ENCODE results near the gene HS1BP3. TPM values are rescaled to one million over a fixed set of nuclear protein-coding genes. Genes with fewer than 3 reads are reported as not detected.

HS1BP3 gene
- total RNA-seq, 4 donors from 2014 or later = 23.3 to 38.2 (median 34.2) TPM

DNA sequence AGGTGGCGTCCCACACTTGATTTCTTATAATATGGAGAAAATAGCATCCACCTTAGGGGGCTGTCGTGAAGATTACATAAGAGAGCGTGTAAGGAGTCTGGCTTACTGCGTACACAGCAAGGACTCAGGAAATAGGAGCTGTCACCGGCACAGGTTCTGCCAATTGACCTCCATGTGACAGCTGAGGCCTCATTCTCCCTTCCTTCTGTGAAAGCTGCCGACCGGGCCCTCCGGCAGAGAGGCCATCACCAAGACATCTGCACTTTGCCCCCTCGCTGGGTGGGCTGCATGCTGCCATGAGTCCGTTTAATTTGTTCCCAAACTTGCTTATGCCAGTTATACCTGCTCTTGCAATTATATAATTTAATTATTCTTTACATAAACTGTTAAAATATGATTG is 27.7 kb downstream of the HS1BP3 start:
- peaks cover 48% of the 10 kb centered on the region for H3K36me3 ChIP-seq

DNA sequence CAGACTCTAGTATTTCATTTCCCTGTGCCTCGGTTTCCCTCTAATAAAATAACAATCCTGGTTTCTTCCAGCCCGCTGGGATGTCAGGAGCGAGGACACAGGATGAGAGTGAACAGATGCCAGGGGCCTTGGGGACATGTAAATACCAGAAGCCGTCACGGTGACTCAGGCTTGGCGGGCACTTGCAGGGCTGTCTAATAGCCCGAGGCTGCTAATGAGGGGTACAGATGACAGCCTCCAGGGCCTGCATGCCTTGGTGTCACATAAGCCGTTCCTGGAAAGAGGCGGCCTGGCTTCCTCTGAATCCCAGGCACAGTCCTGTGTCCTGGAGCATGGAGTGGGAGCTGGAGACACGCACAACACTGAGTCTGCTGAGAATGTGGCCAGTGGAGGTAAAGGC is 28.2 kb downstream of the HS1BP3 start:
- H3K4me1 ChIP-seq = peaks cover 43% of the 10 kb centered on the region
- no peak overlapping the region for H3K4me3 ChIP-seq
- H3K36me3 ChIP-seq = peaks cover 48% of the 10 kb centered on the region
- WGBS = 82% methylated on average over 9 of the region's 10 CpGs
- DNase-seq (ENCODE audit: low spot score in 2 of 2) = peak; percentile 60 to 76
- TF ChIP-seq POLR2AphosphoS5 (IDR thresholded peaks at IDR 0.05) (no peak), POLR2A (IDR thresholded peaks at IDR 0.05) (no peak), EP300 (IDR thresholded peaks at IDR 0.05) (no peak)
- TF ChIP-seq, protein P1, sequence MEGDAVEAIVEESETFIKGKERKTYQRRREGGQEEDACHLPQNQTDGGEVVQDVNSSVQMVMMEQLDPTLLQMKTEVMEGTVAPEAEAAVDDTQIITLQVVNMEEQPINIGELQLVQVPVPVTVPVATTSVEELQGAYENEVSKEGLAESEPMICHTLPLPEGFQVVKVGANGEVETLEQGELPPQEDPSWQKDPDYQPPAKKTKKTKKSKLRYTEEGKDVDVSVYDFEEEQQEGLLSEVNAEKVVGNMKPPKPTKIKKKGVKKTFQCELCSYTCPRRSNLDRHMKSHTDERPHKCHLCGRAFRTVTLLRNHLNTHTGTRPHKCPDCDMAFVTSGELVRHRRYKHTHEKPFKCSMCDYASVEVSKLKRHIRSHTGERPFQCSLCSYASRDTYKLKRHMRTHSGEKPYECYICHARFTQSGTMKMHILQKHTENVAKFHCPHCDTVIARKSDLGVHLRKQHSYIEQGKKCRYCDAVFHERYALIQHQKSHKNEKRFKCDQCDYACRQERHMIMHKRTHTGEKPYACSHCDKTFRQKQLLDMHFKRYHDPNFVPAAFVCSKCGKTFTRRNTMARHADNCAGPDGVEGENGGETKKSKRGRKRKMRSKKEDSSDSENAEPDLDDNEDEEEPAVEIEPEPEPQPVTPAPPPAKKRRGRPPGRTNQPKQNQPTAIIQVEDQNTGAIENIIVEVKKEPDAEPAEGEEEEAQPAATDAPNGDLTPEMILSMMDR (IDR thresholded peaks at IDR 0.05) = no peak
- H3K27me3 ChIP-seq = no peaks in the 10 kb centered on the region
- no peak overlapping the region for H3K27ac ChIP-seq
- H3K9me3 ChIP-seq = no peaks in the 10 kb centered on the region

More for the DNA sequence above, 27.7 kb downstream of the HS1BP3 start:
- Histone ChIP-seq H3K4me3 (no peak overlapping the region), H3K9me3 (no peaks in the 10 kb centered on the region), H3K4me1 (peaks cover 38% of the 10 kb centered on the region), H3K27me3 (no peaks in the 10 kb centered on the region), H3K27ac (no peak overlapping the region)
- peak; percentile 40 to 43 for DNase-seq (ENCODE audit: low spot score in 2 of 2)
- WGBS = 91% methylated on average over 10 of the region's 10 CpGs
- TF ChIP-seq, protein P1 (IDR thresholded peaks at IDR 0.05) = no peak
- TF ChIP-seq POLR2A (IDR thresholded peaks at IDR 0.05) (no peak), POLR2AphosphoS5 (IDR thresholded peaks at IDR 0.05) (no peak), EP300 (IDR thresholded peaks at IDR 0.05) (no peak)

DNA sequence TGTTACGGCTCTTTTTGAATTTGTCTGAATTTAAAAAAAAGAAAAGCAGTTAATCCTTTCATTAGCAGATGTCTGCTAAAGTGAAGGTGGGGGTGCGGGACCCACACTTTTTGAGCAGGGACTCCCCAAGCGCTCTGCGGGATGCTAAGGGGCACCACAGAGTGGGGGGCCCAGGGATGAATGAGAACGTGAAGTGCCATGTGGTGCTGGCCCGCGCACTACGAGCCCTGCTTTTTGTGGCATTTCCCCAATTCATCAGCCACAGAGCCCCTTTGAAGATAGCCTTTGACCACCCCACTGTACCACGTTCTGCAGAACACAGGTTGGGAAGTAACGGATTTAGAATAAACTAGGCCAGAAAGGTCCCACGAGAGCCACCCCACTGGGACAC is 28.6 kb downstream of the HS1BP3 start:
- H3K9me3 ChIP-seq = no peaks in the 10 kb centered on the region
- peaks cover 48% of the 10 kb centered on the region for H3K36me3 ChIP-seq
- peak in 1 of 2 donors; percentile 69 for DNase-seq (ENCODE audit: low spot score in 2 of 2)
- no peak overlapping the region for H3K27ac ChIP-seq
- peaks cover 48% of the 10 kb centered on the region for H3K4me1 ChIP-seq
- H3K27me3 ChIP-seq = no peaks in the 10 kb centered on the region
- TF ChIP-seq POLR2A (IDR thresholded peaks at IDR 0.05) (no peak), EP300 (IDR thresholded peaks at IDR 0.05) (no peak), POLR2AphosphoS5 (IDR thresholded peaks at IDR 0.05) (no peak)
- TF ChIP-seq, protein P1 (IDR thresholded peaks at IDR 0.05) = no peak
- no peak overlapping the region for H3K4me3 ChIP-seq
- WGBS = 91% methylated on average over 11 of the region's 11 CpGs

GRCh38 chr2:20621366-20622295 is 29.3 kb downstream of the HS1BP3 start:
- H3K27ac ChIP-seq = no peak overlapping the region
- no peaks in the 10 kb centered on the region for H3K9me3 ChIP-seq
- peaks cover 54% of the 10 kb centered on the region for H3K4me1 ChIP-seq
- H3K27me3 ChIP-seq = no peaks in the 10 kb centered on the region
- 73% methylated on average over 11 of the region's 12 CpGs for WGBS
- H3K36me3 ChIP-seq = peaks cover 48% of the 10 kb centered on the region
- peak; percentile 47 to 61 for DNase-seq (ENCODE audit: low spot score in 2 of 2)
- TF ChIP-seq, protein P1 (IDR thresholded peaks at IDR 0.05) = no peak
- no peak for TF ChIP-seq POLR2AphosphoS5 (IDR thresholded peaks at IDR 0.05)
- no peak for TF ChIP-seq POLR2A (IDR thresholded peaks at IDR 0.05)
- no peak for TF ChIP-seq EP300 (IDR thresholded peaks at IDR 0.05)
- H3K4me3 ChIP-seq = no peak overlapping the region

- H3K36me3 ChIP-seq = peaks cover 48% of the 10 kb centered on the region
- WGBS = 60% methylated on average over 4 of the region's 4 CpGs
- peak overlapping the region; percentile 90 for H3K27ac ChIP-seq
- peaks cover 62% of the 10 kb centered on the region for H3K4me1 ChIP-seq
- TF ChIP-seq POLR2A (IDR thresholded peaks at IDR 0.05) (no peak), POLR2AphosphoS5 (IDR thresholded peaks at IDR 0.05) (no peak), EP300 (IDR thresholded peaks at IDR 0.05) (no peak)
- TF ChIP-seq, protein P1 (IDR thresholded peaks at IDR 0.05) = no peak
- no peak overlapping the region for H3K4me3 ChIP-seq
- peak; percentile 60 to 69 for DNase-seq (ENCODE audit: low spot score in 2 of 2)
- H3K27me3 ChIP-seq = no peaks in the 10 kb centered on the region
- H3K9me3 ChIP-seq = no peaks in the 10 kb centered on the region
Observed at GRCh38 chr2:20620696-20621365, 30.1 kb downstream of the HS1BP3 start.
